NOMO-1 treated with DMSO at 0.1 percent for 48 hours (cell line): ENCODE results near the gene CYFIP2.

Source experiments
- DNase-seq: peaks from one replicate; lab custom pipeline; 2025; ENCODE audit not compliant: unreplicated experiment; lab: John Stamatoyannopoulos, UW

The CYFIP2 gene

GRCh38 chr5:157258450-157258849 lies 7.5 kb upstream of the CYFIP2 start:
- DNase-seq, result no peak

- no peak for DNase-seq
Measured at GRCh38 chr5:157259699-157260098, 6.2 kb upstream of the CYFIP2 start.

GRCh38 chr5:157263496-157264090 lies 2.3 kb upstream of the CYFIP2 start:
- peak; percentile 13 for DNase-seq

GRCh38 chr5:157266286-157267007 lies 524 bp downstream of the CYFIP2 start:
- no peak for DNase-seq

- DNase-seq, result no peak
Measured at GRCh38 chr5:157267025-157267424, 1.1 kb downstream of the CYFIP2 start.

GRCh38 chr5:157267761-157268480 lies 2.0 kb downstream of the CYFIP2 start:
- DNase-seq, result no peak

- peak; percentile 43 for DNase-seq
Measured at GRCh38 chr5:157269165-157269671, 3.3 kb downstream of the CYFIP2 start.

GRCh38 chr5:157269761-157270272 lies 3.9 kb downstream of the CYFIP2 start:
- peak; percentile 30 for DNase-seq

GRCh38 chr5:157270771-157271170 lies 4.8 kb downstream of the CYFIP2 start:
- DNase-seq, result no peak

- peak; percentile 71 for DNase-seq
Measured at GRCh38 chr5:157271740-157272271, 5.9 kb downstream of the CYFIP2 start.

- peak; percentile 63 for DNase-seq
Measured at GRCh38 chr5:157273131-157273556, 7.2 kb downstream of the CYFIP2 start.

- DNase-seq, result no peak
Measured at GRCh38 chr5:157275403-157275802, 9.5 kb downstream of the CYFIP2 start.

- DNase-seq, result no peak
Measured at GRCh38 chr5:157278319-157279037, 12.6 kb downstream of the CYFIP2 start.

GRCh38 chr5:157279605-157280239 lies 13.8 kb downstream of the CYFIP2 start:
- DNase-seq, result no peak

- DNase-seq, result no peak
Measured at GRCh38 chr5:157280927-157281326, 15.0 kb downstream of the CYFIP2 start.

GRCh38 chr5:157282150-157282549 lies 16.2 kb downstream of the CYFIP2 start:
- no peak for DNase-seq

GRCh38 chr5:157283434-157283833 lies 17.5 kb downstream of the CYFIP2 start:
- DNase-seq, result peak; percentile 78

- DNase-seq, result no peak
Measured at GRCh38 chr5:157284458-157285212, 18.7 kb downstream of the CYFIP2 start.

GRCh38 chr5:157285310-157286035 lies 19.6 kb downstream of the CYFIP2 start:
- no peak for DNase-seq
